PC-9 (cell line): ENCODE measurements around the gene SPON1.

Source experiments
- CTCF ChIP-seq: fragments of 200-600 bp; sonication (generic); conservative IDR thresholded peaks from 2 replicates; pipeline ENCODE4 v1.6.1; 2017; ENCODE audit warnings: mixed run types, antibody characterized with exemption, mild to moderate bottlenecking, moderate library complexity
- EZH2 ChIP-seq: fragments of 200-600 bp; sonication (generic); IDR thresholded peaks from 2 replicates; pipeline ENCODE4 v1.8.0; 2017; ENCODE audit warnings: antibody characterized with exemption, low read depth

- TF ChIP-seq CTCF (no peak), EZH2 (no peak)
These were observed 7.9 kb upstream of the SPON1 start for GRCh38 chr11:13954591-13954990.
